ENCODE results near the gene EPB41.

GRCh38 chr1:28897789-28898188 is 16.6 kb upstream of the EPB41 start:
- TF ChIP-seq CTCF (IDR thresholded peaks at IDR 0.05), result no peak
- TF ChIP-seq EP300 (IDR thresholded peaks at IDR 0.05), result no peak
- TF ChIP-seq POLR2AphosphoS5 (IDR thresholded peaks at IDR 0.05), result no peak
